ENCODE results near the gene SCNN1B. TPM values are rescaled to one million over a fixed set of nuclear protein-coding genes. Genes with fewer than 3 reads are reported as not detected.

SCNN1B gene
- not detected in 2 replicates for total RNA-seq

GRCh38 chr16:23302045-23302956, at the start of gene SCNN1B:
Gene SCNN1B (plus strand): TSS chr16:23302302. CDS start chr16:23348600, 46,298 bp downstream.

Other genes with a start within 250 kb of the SCNN1B start
- 9.9 and 11.1 TPM in 2 replicates for gene USP31, start 152.8 kb upstream of the SCNN1B start, total RNA-seq
- gene SCNN1G, start 119.6 kb upstream of the SCNN1B start, total RNA-seq: not detected in 2 replicates
- gene COG7, start 150.9 kb downstream of the SCNN1B start, total RNA-seq: 25.1 and 27.6 TPM in 2 replicates
- 31.0 and 40.7 TPM in 2 replicates for gene GGA2, start 208.2 kb downstream of the SCNN1B start, total RNA-seq

All from uterine smooth muscle cell (primary cell).